Thyroid gland (tissue), 4 donors: ENCODE data around the gene COG7.

ENCODE experiments used
- POLR2A ChIP-seq, 2 donors: fragments of 450-650 bp; IDR thresholded peaks; one replicate each; pipeline ENCODE4 v1.6.1; 2017; ENCODE audit warnings: antibody characterized with exemption in 2 of 2, mild to moderate bottlenecking in 2 of 2, moderate library complexity in 1 of 2
- TF ChIP-seq, protein P1 (sequence below), 6 experiments: fragments of 200-600 bp in 3 of 6; fragments of 450-650 bp in 3 of 6; sonication (generic) in 3 of 6; IDR thresholded peaks; one replicate each; pipeline ENCODE4 v1.5.1; 2016 to 2019; ENCODE audit warnings: antibody characterized with exemption in 6 of 6, mild to moderate bottlenecking in 2 of 6, inconsistent platforms in 1 of 6, moderate library complexity in 1 of 6

DNA sequence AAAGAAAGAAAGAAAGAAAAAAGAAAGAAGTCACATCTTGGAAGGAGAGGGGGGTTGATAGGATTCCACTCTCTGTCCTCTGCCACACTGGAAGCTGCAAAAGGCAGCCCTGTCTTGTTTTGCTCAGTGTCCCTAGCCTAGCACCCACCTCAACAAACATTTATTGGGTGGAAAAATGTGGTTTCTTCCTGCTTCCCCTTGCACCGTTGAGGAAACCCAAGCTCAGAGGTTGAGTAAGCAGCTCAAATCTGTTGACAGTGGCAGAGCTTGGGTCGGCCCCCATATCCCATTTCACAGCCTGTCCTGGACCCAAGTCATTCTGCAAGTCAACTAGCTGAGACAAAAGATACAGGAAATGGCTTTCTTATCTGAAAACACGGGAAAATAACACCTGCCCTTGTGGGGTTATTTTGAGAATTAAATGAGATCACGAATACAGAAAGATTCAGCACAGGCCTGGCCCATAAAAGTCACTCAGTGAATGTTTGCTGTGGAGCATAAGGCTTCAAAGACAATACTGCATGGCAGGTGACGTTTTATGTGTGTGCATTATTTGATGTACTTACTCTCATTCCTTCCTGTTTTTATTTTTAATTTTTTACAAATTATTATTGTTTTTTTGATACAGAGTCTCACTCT is 87.3 kb downstream of the COG7 start:
- TF ChIP-seq POLR2A (IDR thresholded peaks at IDR 0.05): no peak
- TF ChIP-seq, protein P1, sequence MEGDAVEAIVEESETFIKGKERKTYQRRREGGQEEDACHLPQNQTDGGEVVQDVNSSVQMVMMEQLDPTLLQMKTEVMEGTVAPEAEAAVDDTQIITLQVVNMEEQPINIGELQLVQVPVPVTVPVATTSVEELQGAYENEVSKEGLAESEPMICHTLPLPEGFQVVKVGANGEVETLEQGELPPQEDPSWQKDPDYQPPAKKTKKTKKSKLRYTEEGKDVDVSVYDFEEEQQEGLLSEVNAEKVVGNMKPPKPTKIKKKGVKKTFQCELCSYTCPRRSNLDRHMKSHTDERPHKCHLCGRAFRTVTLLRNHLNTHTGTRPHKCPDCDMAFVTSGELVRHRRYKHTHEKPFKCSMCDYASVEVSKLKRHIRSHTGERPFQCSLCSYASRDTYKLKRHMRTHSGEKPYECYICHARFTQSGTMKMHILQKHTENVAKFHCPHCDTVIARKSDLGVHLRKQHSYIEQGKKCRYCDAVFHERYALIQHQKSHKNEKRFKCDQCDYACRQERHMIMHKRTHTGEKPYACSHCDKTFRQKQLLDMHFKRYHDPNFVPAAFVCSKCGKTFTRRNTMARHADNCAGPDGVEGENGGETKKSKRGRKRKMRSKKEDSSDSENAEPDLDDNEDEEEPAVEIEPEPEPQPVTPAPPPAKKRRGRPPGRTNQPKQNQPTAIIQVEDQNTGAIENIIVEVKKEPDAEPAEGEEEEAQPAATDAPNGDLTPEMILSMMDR (IDR thresholded peaks at IDR 0.05): no peak
